ENCODE results near the gene NTSR1.

DNA sequence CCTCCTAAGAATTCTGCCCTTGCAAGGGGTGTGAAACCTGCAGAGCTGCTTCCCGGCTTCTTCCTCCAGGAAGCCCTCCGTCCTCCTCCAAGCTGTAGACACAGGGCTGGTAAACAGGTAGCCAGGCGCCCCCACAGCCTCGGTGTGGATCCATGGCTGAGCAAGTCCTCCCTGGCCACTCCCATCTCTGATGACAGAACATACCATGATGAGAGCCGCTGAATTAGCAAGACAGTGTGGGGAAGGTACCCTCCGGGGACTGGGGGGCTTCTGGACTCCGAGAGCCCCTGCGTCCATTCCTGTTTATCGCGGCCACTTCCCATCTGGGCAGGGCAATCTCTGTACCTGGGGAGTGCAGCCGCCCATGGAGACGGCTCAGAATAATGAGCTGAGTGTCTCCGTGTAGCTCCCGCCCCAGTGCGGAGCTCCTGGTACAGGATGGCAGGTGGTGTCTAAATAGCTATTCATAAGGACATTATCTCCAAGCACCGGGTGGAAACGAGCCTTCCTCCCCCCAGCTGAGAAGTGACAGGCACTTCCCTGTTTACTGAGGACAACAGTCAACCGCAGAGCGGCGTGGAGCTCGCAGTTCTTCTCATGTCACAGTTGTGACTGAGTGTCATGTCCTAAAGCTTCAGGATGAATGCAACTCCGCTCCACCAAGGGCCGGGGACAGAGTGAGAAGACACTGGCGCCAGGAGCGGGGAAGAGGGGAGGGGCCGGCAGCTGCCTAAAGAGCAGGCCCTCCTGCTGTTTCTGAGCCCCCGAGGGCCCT, 22.7 kb upstream of the NTSR1 start:
- TF ChIP-seq, protein P1, sequence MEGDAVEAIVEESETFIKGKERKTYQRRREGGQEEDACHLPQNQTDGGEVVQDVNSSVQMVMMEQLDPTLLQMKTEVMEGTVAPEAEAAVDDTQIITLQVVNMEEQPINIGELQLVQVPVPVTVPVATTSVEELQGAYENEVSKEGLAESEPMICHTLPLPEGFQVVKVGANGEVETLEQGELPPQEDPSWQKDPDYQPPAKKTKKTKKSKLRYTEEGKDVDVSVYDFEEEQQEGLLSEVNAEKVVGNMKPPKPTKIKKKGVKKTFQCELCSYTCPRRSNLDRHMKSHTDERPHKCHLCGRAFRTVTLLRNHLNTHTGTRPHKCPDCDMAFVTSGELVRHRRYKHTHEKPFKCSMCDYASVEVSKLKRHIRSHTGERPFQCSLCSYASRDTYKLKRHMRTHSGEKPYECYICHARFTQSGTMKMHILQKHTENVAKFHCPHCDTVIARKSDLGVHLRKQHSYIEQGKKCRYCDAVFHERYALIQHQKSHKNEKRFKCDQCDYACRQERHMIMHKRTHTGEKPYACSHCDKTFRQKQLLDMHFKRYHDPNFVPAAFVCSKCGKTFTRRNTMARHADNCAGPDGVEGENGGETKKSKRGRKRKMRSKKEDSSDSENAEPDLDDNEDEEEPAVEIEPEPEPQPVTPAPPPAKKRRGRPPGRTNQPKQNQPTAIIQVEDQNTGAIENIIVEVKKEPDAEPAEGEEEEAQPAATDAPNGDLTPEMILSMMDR (conservative IDR thresholded peaks at IDR 0.05; ENCODE audit: low read depth, low read length): no peak
- TF ChIP-seq EZH2 (IDR thresholded peaks at IDR 0.05; ENCODE audit: low read length, unreplicated experiment): no peak
